HFF-Myc (cell line): ENCODE data around the gene SCNN1A.

Source experiments
- DNase-seq: peaks from one replicate; pipeline ENCODE4 v3.0.0-alpha.2; 2011; ENCODE audit warnings: low read depth; ENCODE audit errors: extremely low read depth
- H3K4me3 ChIP-seq: replicated peaks from 2 replicates; pipeline ENCODE4 v1.5.1; 2011; ENCODE audit warnings: low read depth, mild to moderate bottlenecking, control low read depth, low read length
- CTCF ChIP-seq: IDR thresholded peaks from 2 replicates; pipeline ENCODE4 v1.5.1; 2012; ENCODE audit warnings: mild to moderate bottlenecking, low read depth, low read length, control low read depth; ENCODE audit errors: missing control alignments

The SCNN1A gene

GRCh38 chr12:6407236-6407954 is 32.0 kb upstream of the SCNN1A start:
- H3K4me3 ChIP-seq: no peak overlapping the region
- no peak for DNase-seq
- TF ChIP-seq CTCF: no peak

GRCh38 chr12:6405963-6406362 is 30.6 kb upstream of the SCNN1A start:
- no peak for TF ChIP-seq CTCF
- no peak overlapping the region for H3K4me3 ChIP-seq
- DNase-seq: no peak

- H3K4me3 ChIP-seq: no peak overlapping the region
- no peak for TF ChIP-seq CTCF
- DNase-seq: no peak
Measured at GRCh38 chr12:6404390-6404789, 29.0 kb upstream of the SCNN1A start.

- H3K4me3 ChIP-seq: no peak overlapping the region
- no peak for DNase-seq
- TF ChIP-seq CTCF: no peak
Measured at GRCh38 chr12:6399884-6400644, 24.7 kb upstream of the SCNN1A start.

GRCh38 chr12:6396031-6396430 is 20.7 kb upstream of the SCNN1A start:
- no peak for TF ChIP-seq CTCF
- DNase-seq: no peak

GRCh38 chr12:6394398-6394797 is 19.0 kb upstream of the SCNN1A start:
- no peak for TF ChIP-seq CTCF
- DNase-seq: no peak
- no peak overlapping the region for H3K4me3 ChIP-seq

More at GRCh38 chr12:6396031-6396430, 20.7 kb upstream of the SCNN1A start:
- no peak overlapping the region for H3K4me3 ChIP-seq
